Measurements from ENCODE around the gene ATP13A1. TPM values are rescaled to one million over a fixed set of nuclear protein-coding genes. Genes with fewer than 3 reads are reported as not detected.

Gene ATP13A1
- total RNA-seq, 2 donors from 2014 or later, result 77.0 to 79.8 TPM

GRCh38 chr19:19651076-19651475 is 12.4 kb downstream of the ATP13A1 start:
- Histone ChIP-seq H3K4me3 (ENCODE audit: low read length) (no peak overlapping the region), H3K9ac (ENCODE audit: extremely low read depth, low read length, poor library complexity, severe bottlenecking) (no peak overlapping the region), H3K27ac (ENCODE audit: low read depth, low read length) (no peak overlapping the region), H3K4me1 (ENCODE audit: control insufficient read depth, insufficient read depth, low read length) (no peaks in the 10 kb centered on the region), H3K27me3 (ENCODE audit: control insufficient read depth, insufficient read depth, low read length, poor library complexity, severe bottlenecking) (no peaks in the 10 kb centered on the region), H3K9me3 (ENCODE audit: control insufficient read depth, low read length) (no peaks in the 10 kb centered on the region), H3K36me3 (ENCODE audit: control insufficient read depth, insufficient read depth, low read length) (peaks cover 74% of the 10 kb centered on the region)
- WGBS, 2 experiments (ENCODE audit: insufficient coverage in 1 of 2, insufficient read length in 1 of 2), result 93 to 100% methylated on average over 13 of the region's 13 CpGs
- peaks cover 68% of the 10 kb centered on the region for H3K36me3 Mint-ChIP-seq (ENCODE audit: low read depth)
- no peaks in the 10 kb centered on the region for H3K27me3 Mint-ChIP-seq (ENCODE audit: insufficient read depth)
- DNase-seq, result no peak
- H3K9me3 Mint-ChIP-seq, result no peaks in the 10 kb centered on the region
- no peak overlapping the region for H3K27ac Mint-ChIP-seq
- H3K4me3 Mint-ChIP-seq, result no peak overlapping the region
- no peaks in the 10 kb centered on the region for H3K4me1 Mint-ChIP-seq
- TF ChIP-seq CTCF (conservative IDR thresholded peaks at IDR 0.05), result no peak

GRCh38 chr19:19650331-19650730 is 13.1 kb downstream of the ATP13A1 start:
- Histone ChIP-seq H3K27ac (ENCODE audit: low read depth, low read length) (no peak overlapping the region), H3K4me3 (ENCODE audit: low read length) (no peak overlapping the region), H3K4me1 (ENCODE audit: control insufficient read depth, insufficient read depth, low read length) (no peaks in the 10 kb centered on the region), H3K9ac (ENCODE audit: extremely low read depth, low read length, poor library complexity, severe bottlenecking) (no peak overlapping the region), H3K36me3 (ENCODE audit: control insufficient read depth, insufficient read depth, low read length) (peaks cover 76% of the 10 kb centered on the region), H3K9me3 (ENCODE audit: control insufficient read depth, low read length) (no peaks in the 10 kb centered on the region), H3K27me3 (ENCODE audit: control insufficient read depth, insufficient read depth, low read length, poor library complexity, severe bottlenecking) (no peaks in the 10 kb centered on the region)
- H3K4me3 Mint-ChIP-seq, result no peak overlapping the region
- no peak overlapping the region for H3K27ac Mint-ChIP-seq
- no peaks in the 10 kb centered on the region for H3K9me3 Mint-ChIP-seq
- no peaks in the 10 kb centered on the region for H3K4me1 Mint-ChIP-seq
- H3K27me3 Mint-ChIP-seq (ENCODE audit: insufficient read depth), result no peaks in the 10 kb centered on the region
- no peak for DNase-seq
- 93 to 94% methylated on average over 8 to 9 of the region's 9 CpGs for WGBS, 2 experiments (ENCODE audit: insufficient coverage in 1 of 2, insufficient read length in 1 of 2)
- no peak for TF ChIP-seq CTCF (conservative IDR thresholded peaks at IDR 0.05)
- peaks cover 66% of the 10 kb centered on the region for H3K36me3 Mint-ChIP-seq (ENCODE audit: low read depth)

GRCh38 chr19:19649580-19649995 is 13.9 kb downstream of the ATP13A1 start:
- Mint-ChIP-seq H3K27me3 (ENCODE audit: insufficient read depth) (no peaks in the 10 kb centered on the region), H3K27ac (no peak overlapping the region), H3K4me1 (no peaks in the 10 kb centered on the region), H3K4me3 (no peak overlapping the region), H3K9me3 (no peaks in the 10 kb centered on the region), H3K36me3 (ENCODE audit: low read depth) (peaks cover 68% of the 10 kb centered on the region)
- WGBS, 2 experiments (ENCODE audit: insufficient coverage in 1 of 2, insufficient read length in 1 of 2), result 96 to 97% methylated on average over 16 to 22 of the region's 22 CpGs
- no peak for DNase-seq
- Histone ChIP-seq H3K9me3 (ENCODE audit: control insufficient read depth, low read length) (no peaks in the 10 kb centered on the region), H3K9ac (ENCODE audit: extremely low read depth, low read length, poor library complexity, severe bottlenecking) (no peak overlapping the region), H3K27me3 (ENCODE audit: control insufficient read depth, insufficient read depth, low read length, poor library complexity, severe bottlenecking) (no peaks in the 10 kb centered on the region), H3K4me3 (ENCODE audit: low read length) (no peak overlapping the region), H3K4me1 (ENCODE audit: control insufficient read depth, insufficient read depth, low read length) (no peaks in the 10 kb centered on the region), H3K36me3 (ENCODE audit: control insufficient read depth, insufficient read depth, low read length) (peaks cover 75% of the 10 kb centered on the region), H3K27ac (ENCODE audit: low read depth, low read length) (no peak overlapping the region)
- no peak for TF ChIP-seq CTCF (conservative IDR thresholded peaks at IDR 0.05)
